Small intestine (tissue), 7 donors: Measurements from ENCODE around the gene TMEM163. TPM values are rescaled to one million over a fixed set of nuclear protein-coding genes. Genes with fewer than 3 reads are reported as not detected.

Experiments
- DNase-seq, 2 donors: peaks; one replicate each; pipeline versions ENCODE4 v3.0.0 to v3.0.0-alpha.2; 2013
- FAIRE-seq: peaks from 2 replicates; lab custom pipeline; 2012; peaks lifted over from hg19 to GRCh38; lab: Jason Lieb, UNC
- H3K27ac ChIP-seq, 3 donors: one replicate each; pipeline ENCODE4 v1.5.1; 2013; ENCODE audit warnings: low read length in 2 of 3, mild to moderate bottlenecking in 2 of 3, control low read depth in 1 of 3, inconsistent platforms in 1 of 3, low read depth in 1 of 3, moderate library complexity in 1 of 3
- H3K27me3 ChIP-seq, 3 donors: one replicate each; pipeline ENCODE4 v1.6.1; 2013; ENCODE audit warnings: low read length in 3 of 3, inconsistent platforms in 1 of 3; ENCODE audit not compliant: control insufficient read depth in 3 of 3, insufficient read depth in 3 of 3
- H3K36me3 ChIP-seq, 3 donors: one replicate each; pipeline ENCODE4 v1.6.1; 2013; ENCODE audit warnings: low read length in 3 of 3, inconsistent platforms in 1 of 3, low read depth in 1 of 3, mild to moderate bottlenecking in 1 of 3, moderate library complexity in 1 of 3; ENCODE audit not compliant: control insufficient read depth in 3 of 3, insufficient read depth in 2 of 3
- H3K4me1 ChIP-seq, 3 donors: one replicate each; pipeline ENCODE4 v1.6.1; 2013; ENCODE audit warnings: low read length in 2 of 3, inconsistent platforms in 1 of 3, low read depth in 1 of 3, mild to moderate bottlenecking in 1 of 3, moderate library complexity in 1 of 3; ENCODE audit not compliant: control insufficient read depth in 3 of 3, insufficient read depth in 2 of 3
- H3K4me3 ChIP-seq, 3 donors: one replicate each; pipeline ENCODE4 v1.5.1; 2013; ENCODE audit warnings: low read length in 3 of 3, control low read depth in 1 of 3, inconsistent platforms in 1 of 3, low read depth in 1 of 3, mild to moderate bottlenecking in 1 of 3, moderate library complexity in 1 of 3
- H3K9me3 ChIP-seq, 2 donors: one replicate each; pipeline ENCODE4 v1.6.1; 2013; ENCODE audit warnings: low read depth in 1 of 2, low read length in 1 of 2; ENCODE audit not compliant: control insufficient read depth in 2 of 2, insufficient read depth in 1 of 2
- WGBS, 3 donors: extraction: QIAGEN DNeasy Blood & Tissue Kit; methylation state at CpG; one replicate each; pipeline ENCODE4 v1.1.7; 2013; 5-methylcytosine and 5-hydroxymethylcytosine counted together
- polyA plus RNA-seq, 4 donors: library from polyadenylated mRNA; stranded (reverse) in 3 of 4; unstranded in 1 of 4; fragments of 200-250 nt in 3 of 4; fragments of 120-200 nt in 1 of 4; gene quantifications; one replicate each; pipeline versions ENCODE4 v1.2.1 to v1.2.3, GENCODE V29; 2013
- donor health status: healthy with polysubstance abuse.
- donor health status: control.
- donor health status: control.
- donor health status: Bipolar disorder and iron deficiency.
- donor health status: healthy.

TMEM163 gene
- polyA plus RNA-seq, 4 donors: 0.13 to 0.57 (median 0.38) TPM

DNA sequence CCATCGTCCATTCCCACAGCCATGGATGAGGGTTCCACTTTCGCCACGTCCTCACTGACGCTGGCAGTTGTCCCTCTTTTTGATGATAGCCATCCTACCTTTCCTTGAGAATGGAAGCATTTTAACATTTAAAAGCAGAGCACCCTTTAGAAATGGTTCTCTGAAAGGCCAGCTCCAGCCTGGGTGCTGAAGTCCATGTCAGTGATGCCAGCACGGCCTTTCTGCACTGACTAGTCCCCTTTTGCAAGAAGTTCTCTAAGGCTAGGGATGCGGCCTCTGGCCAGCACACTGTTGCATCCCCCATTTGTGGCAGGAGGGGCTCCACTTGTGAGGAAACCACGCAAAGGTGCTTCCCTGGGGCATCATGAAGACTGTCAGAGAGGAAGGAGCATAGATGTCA is 261.4 kb downstream of the TMEM163 start:
- no peak for DNase-seq
- H3K4me1 ChIP-seq: peaks cover 0 to 4% (median 0%) of the 10 kb centered on the region in 3 donors
- H3K27ac ChIP-seq: no peak overlapping the region
- H3K27me3 ChIP-seq: no peaks in the 10 kb centered on the region
- no peak overlapping the region for H3K4me3 ChIP-seq
- no peaks in the 10 kb centered on the region for H3K9me3 ChIP-seq
- no peak for FAIRE-seq
- WGBS, 3 donors: 92 to 96% (median 93%) methylated on average over 7 of the region's 7 CpGs
- peaks cover 0 to 18% (median 0%) of the 10 kb centered on the region in 3 donors for H3K36me3 ChIP-seq

DNA sequence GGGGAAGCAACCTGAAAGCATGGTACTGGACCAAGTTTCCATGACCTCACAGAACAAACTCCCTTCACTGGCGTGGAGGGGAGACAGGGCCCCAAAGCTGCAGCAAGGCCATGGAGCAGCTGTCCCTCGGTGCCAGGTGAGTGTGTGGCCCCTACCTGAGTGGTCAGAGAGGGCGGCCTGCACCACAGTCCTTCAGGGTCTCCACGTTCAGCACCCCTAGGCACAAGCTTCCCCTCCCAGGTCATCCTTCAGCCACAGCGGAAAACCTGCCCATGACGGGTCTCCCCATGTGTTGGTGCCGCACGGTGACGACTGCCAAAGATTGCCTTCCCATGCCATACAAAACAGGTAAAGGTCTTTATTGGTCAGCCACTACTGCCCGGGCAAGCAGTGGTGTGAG is 263.4 kb downstream of the TMEM163 start:
- Histone ChIP-seq H3K4me3 (no peak overlapping the region), H3K4me1 (peaks cover 0 to 4% (median 0%) of the 10 kb centered on the region in 3 donors), H3K9me3 (no peaks in the 10 kb centered on the region), H3K27ac (no peak overlapping the region), H3K27me3 (no peaks in the 10 kb centered on the region), H3K36me3 (peaks cover 0 to 29% (median 0%) of the 10 kb centered on the region in 3 donors)
- WGBS, 3 donors: 85 to 95% (median 91%) methylated on average over 10 of the region's 10 CpGs
- no peak for DNase-seq
- FAIRE-seq: no peak

- FAIRE-seq: no peak
- Histone ChIP-seq H3K27ac (no peak overlapping the region), H3K4me3 (no peak overlapping the region), H3K9me3 (no peaks in the 10 kb centered on the region), H3K4me1 (peaks cover 0 to 4% (median 0%) of the 10 kb centered on the region in 3 donors), H3K27me3 (no peaks in the 10 kb centered on the region), H3K36me3 (peaks cover 0 to 33% (median 3%) of the 10 kb centered on the region in 3 donors)
- WGBS, 3 donors: 81 to 85% (median 85%) methylated on average over 6 of the region's 6 CpGs
- DNase-seq: no peak
Observed at GRCh38 chr2:134454931-134455330, 263.9 kb downstream of the TMEM163 start.

DNA sequence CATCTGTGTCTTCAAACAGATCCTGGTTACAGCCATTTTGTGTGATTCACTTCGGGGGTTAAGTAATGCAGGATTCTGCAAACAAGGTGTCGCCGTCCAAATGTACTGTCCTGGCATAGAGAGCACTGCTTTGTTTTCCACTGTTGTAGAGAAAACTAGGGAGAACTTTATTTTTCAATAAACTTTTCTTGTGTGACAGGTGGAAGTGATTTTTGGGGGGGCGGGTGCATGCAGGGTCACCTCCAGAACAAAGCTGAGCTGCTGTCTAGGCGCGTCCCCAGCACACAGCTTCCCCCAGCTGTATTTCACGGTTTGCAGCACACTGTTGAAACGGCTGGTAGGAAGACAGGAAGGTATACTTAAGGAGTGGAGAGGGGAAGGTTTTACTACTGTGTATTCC is 264.4 kb downstream of the TMEM163 start:
- no peak for DNase-seq
- no peaks in the 10 kb centered on the region for H3K27me3 ChIP-seq
- FAIRE-seq: no peak
- no peaks in the 10 kb centered on the region for H3K9me3 ChIP-seq
- H3K4me1 ChIP-seq: peaks cover 0 to 4% (median 0%) of the 10 kb centered on the region in 3 donors
- 80 to 87% (median 82%) methylated on average over 8 of the region's 8 CpGs for WGBS, 3 donors
- H3K27ac ChIP-seq: no peak overlapping the region
- H3K4me3 ChIP-seq: no peak overlapping the region
- H3K36me3 ChIP-seq: peaks cover 0 to 38% (median 3%) of the 10 kb centered on the region in 3 donors

DNA sequence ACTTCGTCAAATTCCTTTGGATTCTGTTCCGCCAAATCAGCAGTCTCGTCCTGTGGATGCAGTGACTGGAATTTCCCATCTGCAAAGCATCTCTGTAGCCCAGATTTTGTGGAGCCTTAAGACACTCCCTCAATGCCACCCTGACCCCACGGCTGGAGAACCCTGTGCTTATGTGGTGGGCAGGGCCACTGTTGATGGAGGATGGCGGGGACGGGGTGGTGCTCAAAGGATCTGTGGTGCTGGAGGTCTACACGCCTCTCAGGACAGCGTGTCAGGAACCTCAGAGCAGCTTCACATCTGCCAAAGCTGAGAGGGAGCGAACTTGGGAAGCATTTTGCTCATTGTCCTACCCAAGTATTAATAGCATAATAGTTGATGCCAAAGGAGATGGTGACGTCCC is 264.8 kb downstream of the TMEM163 start:
- peaks cover 0 to 4% (median 0%) of the 10 kb centered on the region in 3 donors for H3K4me1 ChIP-seq
- peaks cover 0 to 41% (median 7%) of the 10 kb centered on the region in 3 donors for H3K36me3 ChIP-seq
- H3K9me3 ChIP-seq: no peaks in the 10 kb centered on the region
- H3K27me3 ChIP-seq: no peaks in the 10 kb centered on the region
- H3K27ac ChIP-seq: no peak overlapping the region
- H3K4me3 ChIP-seq: no peak overlapping the region
- FAIRE-seq (no peak), DNase-seq (no peak)
- 82 to 92% (median 89%) methylated on average over 10 of the region's 10 CpGs for WGBS, 3 donors

DNA sequence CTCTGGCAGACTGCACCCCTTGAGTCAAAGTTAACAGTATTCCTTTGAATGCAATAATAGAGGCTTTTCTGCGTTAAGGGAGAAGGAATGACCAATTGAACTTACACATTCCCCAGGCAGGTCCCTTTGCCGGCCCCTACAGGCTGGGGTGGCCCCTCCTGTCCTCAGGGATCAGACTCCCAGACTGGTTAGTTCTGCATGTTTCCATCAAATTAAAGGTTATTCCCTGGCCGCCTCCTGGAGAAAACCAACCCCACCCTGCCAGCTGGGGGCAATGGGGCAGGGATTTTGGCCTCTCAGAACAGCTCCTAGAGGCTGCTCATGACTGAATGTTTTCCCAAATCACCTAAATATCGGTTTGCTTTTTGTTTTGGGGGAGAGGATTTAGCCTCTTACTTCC is 265.3 kb downstream of the TMEM163 start:
- FAIRE-seq (no peak), DNase-seq (no peak)
- Histone ChIP-seq H3K36me3 (peaks cover 0 to 46% (median 12%) of the 10 kb centered on the region in 3 donors), H3K27ac (no peak overlapping the region), H3K27me3 (no peaks in the 10 kb centered on the region), H3K4me3 (no peak overlapping the region), H3K9me3 (no peaks in the 10 kb centered on the region), H3K4me1 (peaks cover 0 to 4% (median 0%) of the 10 kb centered on the region in 3 donors)
- 80 to 88% (median 85%) methylated on average over 4 of the region's 4 CpGs for WGBS, 3 donors

- no peak overlapping the region for H3K27ac ChIP-seq
- FAIRE-seq (no peak), DNase-seq (no peak)
- H3K4me1 ChIP-seq: peaks cover 0 to 4% (median 0%) of the 10 kb centered on the region in 3 donors
- no peaks in the 10 kb centered on the region for H3K9me3 ChIP-seq
- H3K27me3 ChIP-seq: no peaks in the 10 kb centered on the region
- peaks cover 3 to 55% (median 20%) of the 10 kb centered on the region in 3 donors for H3K36me3 ChIP-seq
- no peak overlapping the region for H3K4me3 ChIP-seq
- WGBS, 3 donors: 92 to 94% (median 94%) methylated on average over 9 of the region's 9 CpGs
Observed at GRCh38 chr2:134452042-134452733, 266.6 kb downstream of the TMEM163 start.

DNA sequence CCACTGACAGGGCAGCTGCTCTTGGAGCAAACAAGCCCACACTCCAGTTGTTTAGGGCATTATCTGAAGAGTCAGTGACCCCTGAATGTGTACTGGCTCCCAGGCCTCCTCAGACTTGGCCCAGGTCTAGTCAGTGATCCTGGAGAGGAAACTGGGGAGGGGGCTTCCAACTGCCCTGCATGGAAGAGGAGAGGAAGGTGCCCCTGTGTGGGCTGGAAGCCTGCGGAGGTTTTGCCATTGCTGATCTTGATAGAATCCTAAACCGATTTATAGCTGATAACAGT is 267.5 kb downstream of the TMEM163 start:
- Histone ChIP-seq H3K4me1 (peaks cover 0 to 4% (median 0%) of the 10 kb centered on the region in 3 donors), H3K27me3 (no peaks in the 10 kb centered on the region), H3K9me3 (no peaks in the 10 kb centered on the region), H3K4me3 (no peak overlapping the region), H3K36me3 (peaks cover 3 to 59% (median 20%) of the 10 kb centered on the region in 3 donors), H3K27ac (no peak overlapping the region)
- 48 to 96% (median 51%) methylated on average over 2 of the region's 2 CpGs for WGBS, 3 donors
- FAIRE-seq (no peak), DNase-seq (no peak)
